NCI-H446 treated with DMSO at 0.1 percent for 48 hours (cell line): ENCODE results near the gene CRYBA2.

ENCODE experiments used
- DNase-seq: peaks from one replicate; lab custom pipeline; 2025; lab: John Stamatoyannopoulos, UW

CRYBA2 gene

DNA sequence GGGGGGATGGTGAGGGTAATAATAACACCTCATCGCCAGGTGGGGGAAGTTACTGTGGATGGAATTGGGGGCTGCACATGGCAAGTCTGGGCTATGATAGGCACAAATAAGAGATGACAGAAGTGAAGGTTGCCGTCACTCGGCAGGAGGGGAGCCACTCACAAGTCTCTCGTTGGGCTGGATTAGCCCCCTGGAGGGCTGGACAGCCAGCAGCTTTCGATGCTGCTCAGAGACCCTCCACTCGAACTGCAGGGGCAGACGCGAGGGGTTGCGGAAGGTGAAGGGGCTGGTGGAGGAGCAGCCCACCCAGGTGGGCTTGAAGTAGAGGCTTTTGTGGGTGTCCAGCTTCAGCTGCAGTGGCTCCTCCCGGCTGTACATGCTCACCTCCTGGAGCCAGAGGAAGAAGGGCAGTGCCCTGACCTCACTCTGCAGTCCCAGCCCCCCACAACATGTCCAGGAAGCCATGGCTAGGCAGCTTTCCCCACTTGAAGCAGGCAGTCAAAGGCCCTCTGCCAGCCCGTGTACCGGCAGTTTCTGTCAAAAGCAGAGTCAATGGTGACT is 29.9 kb upstream of the CRYBA2 start:
- no peak for DNase-seq

DNA sequence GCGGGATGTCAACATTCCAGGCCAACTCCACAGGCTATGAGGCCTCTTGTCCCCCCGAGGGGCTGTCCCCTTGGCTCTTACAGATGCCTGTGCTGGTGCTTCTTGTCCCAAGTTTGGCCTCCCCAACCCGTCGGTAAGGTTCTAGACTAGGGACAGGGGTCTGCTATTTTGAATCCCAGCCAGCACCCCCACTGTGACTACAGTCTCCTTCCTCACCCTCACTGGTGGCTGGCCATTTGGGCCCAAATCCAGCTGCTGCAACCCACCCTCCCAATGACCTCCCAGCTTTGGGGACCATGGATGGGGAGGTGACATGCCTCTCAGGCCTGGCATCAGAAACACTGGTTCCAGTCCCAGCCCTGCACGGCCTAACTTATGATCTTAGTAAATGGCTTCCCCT is 29.4 kb upstream of the CRYBA2 start:
- DNase-seq: no peak

- no peak for DNase-seq
These were observed 28.8 kb upstream of the CRYBA2 start for GRCh38 chr2:219022041-219022440.

DNA sequence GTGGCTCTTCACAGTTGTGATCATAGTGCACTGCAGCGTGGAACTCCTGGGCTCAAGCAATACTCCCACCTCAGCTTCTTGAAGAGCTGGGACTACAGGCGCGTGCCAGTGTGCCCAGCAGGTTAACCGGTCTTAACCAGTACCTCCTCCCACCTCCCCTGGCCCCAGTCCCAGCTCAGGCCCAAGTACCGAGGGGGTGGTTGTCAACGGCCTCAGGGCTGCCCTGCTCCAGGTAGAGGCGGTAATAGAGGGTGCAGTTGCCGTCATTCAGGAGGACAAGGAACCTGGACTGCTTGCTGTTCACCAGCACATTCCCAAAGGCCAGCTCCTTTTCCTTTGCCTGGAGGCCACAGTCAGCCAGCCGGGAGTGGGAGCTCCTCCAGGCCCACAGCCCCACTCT is 28.4 kb upstream of the CRYBA2 start:
- no peak for DNase-seq

DNA sequence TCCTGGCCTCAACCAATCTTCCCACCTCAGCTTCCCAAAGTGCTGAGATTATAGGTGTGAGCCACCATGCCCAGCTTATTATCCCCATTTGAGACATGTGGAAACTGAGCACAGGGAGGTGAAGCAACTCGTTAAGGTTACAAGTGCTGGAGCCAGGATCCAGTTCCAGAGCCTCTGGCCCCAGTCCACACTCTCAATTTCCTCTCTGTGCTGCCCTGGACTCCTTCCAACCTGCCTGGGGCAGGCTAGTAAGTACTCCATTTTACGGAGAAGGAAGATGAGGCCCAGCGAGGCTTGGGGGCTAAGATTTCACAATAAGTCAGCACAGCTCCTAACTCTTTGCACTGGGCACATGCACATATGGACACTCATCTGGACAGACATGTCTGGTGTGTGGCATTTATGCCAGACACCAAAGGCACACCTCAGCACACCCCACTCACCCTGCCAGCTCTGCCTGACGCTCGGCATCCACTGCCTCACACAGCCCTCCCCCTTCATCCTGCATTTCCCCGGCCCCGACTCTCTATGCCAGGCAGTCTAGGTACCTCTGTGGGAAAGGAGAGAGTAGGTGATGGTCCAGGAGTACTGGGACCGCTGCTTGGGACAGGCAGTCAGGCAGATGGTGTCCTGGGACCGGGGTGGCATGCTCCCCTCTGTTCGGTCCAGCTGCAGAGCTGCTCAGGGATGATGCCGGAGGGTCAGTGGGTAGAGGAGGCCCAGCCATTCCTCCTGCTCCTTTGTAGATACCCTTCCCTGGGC is 27.6 kb upstream of the CRYBA2 start:
- DNase-seq: peak; percentile 56

DNA sequence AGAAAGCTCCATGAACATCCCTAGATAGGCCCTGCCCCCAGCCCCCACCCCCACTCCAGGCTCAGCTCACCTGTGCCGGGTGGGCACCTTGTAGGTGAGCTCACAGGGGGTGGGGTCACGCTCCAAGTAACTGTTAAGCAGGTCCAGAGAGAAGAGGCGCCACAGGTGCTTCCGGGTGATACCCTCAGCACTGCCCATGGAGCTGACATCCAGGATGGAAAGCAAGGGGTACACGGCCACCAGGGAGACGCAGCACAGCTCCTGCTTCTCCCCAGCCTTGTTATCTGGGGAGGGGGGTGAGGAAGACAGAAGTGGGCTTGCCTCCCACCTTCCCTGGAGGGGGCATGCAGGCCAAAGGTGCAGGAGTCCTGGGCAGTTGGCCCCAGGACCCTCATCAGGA is 26.2 kb upstream of the CRYBA2 start:
- DNase-seq: no peak

DNA sequence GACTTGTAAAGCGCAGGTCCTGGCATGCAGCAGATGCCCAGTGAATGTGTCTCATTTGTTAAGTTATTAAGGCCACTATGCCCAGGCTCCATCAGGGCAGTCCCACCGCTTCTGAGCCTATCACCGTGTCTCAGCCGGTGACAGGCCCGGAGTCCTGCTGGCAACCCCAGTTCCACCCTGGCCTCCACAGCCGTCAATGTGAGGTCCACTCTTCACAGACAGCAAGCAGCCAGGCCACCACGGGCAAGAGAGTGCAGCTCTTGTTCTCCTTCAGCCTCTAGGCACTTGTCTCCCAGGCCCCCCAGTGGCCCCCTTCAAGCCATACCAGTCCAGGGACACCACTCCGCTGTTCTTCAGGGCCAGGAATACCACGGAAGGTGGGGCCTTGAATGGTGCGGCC is 25.5 kb upstream of the CRYBA2 start:
- no peak for DNase-seq

DNA sequence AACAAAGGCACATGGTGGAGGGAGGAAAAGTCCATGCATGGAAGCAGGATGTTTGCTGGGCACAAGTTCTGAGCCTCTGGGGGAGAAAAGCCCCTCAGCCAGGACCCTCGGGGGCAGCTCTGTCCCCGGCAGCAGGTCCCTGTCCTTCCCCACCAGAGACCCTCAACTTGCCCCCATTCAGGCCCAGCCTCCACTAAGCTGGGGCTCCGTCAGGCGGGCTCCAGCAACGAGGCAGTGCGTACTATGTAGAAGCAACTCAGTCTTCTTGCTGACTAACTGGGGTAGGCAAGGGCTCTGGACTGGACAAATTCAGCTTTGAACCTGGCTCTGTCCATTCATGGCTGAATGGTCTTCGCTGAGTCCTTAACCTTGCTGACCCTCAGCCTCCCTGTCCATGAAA is 25.1 kb upstream of the CRYBA2 start:
- DNase-seq: no peak

- DNase-seq: peak; percentile 88
These were observed 24.1 kb upstream of the CRYBA2 start for GRCh38 chr2:219017201-219017931.

GRCh38 chr2:219016721-219017120 is 23.5 kb upstream of the CRYBA2 start:
- DNase-seq: no peak

- DNase-seq: no peak
These were observed 17.7 kb upstream of the CRYBA2 start for GRCh38 chr2:219010873-219011272.

DNA sequence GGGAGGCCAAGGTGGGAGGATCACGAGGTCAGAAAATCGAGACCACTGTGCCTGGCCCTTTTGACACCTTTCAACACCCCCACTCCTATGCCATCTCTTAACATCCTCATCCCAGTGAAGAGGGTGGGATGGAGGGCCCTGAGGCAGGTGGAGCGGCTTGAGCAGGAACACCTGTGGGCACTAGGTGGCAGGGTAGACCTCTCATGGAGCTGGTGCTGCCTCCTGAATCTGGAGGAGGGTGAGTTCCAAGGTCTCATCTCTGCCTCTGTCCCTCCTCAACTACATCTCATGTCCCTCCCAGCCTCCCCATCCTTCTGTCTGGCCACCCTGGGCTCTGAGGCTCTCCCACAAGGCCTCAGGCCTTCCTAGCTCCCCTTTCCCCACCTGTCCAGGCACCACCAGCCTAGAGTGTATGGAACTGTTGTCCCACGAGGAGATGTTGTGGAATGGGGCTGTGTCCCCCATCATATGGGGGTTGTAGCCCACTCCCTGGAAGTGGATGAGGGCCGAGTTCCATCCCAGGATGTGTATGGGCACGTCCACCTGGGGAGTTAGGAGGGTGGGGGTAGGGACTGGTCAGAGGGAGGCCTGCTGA is 17.0 kb upstream of the CRYBA2 start:
- DNase-seq: no peak

DNA sequence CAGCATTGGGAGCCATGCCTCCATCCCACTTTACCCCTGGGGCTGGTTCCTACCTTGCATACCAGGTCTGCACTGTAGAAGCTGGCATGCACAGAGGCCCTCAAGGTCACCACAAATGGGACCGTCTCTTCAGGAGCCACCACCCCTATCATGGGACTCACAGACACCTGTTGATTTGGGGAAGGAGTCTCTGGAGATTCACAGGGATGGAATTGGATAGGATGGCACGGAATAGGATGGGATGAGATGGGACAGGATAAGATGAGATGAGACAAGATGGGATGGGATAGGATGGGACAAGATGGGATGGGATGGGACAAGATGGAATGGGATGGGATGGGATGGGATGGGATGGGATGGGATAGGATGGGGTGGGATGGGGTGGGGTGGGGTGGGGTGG is 16.1 kb upstream of the CRYBA2 start:
- DNase-seq: no peak

DNA sequence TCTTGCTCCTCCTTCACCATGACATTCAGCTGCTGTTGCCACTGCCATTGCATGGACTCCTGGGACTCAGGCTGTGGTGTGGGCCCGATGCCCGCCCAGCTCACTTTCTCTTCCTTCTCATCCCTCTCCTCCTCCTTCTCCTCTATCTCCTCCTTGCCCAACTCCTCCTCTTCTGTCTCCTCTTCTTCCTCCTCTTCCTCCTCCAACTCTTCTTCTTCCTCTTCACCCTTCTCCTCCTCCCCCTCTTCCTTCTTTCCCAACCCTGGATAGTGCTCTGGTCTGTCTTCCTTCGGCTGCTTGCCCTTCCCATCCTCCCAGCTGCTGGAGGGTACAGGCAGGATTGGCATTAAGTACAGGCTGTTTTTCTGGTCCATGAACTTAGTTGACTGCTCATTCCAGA is 10.8 kb upstream of the CRYBA2 start:
- no peak for DNase-seq

DNA sequence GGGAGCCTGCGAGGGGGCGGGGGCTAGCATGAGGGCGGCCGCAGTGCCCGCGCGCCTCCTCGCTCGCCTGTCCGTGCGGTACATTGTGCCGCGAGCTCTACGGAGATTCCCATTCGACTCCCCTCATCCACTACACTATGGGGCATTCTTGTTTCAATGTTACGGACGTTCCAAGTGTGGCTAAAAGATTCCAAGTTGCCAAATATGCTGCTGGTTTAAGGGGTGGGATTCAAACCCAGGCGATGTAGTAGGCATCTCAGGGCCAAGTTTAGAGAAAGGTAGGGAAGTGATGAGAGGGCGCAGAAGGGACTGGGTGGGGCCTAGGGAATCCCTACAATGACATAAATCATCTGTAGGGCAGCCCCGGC is 10.0 kb upstream of the CRYBA2 start:
- no peak for DNase-seq

- DNase-seq: no peak
These were observed 9.4 kb upstream of the CRYBA2 start for GRCh38 chr2:219002395-219003266.

- no peak for DNase-seq
These were observed 8.6 kb upstream of the CRYBA2 start for GRCh38 chr2:219001577-219002394.

- DNase-seq: no peak
These were observed 7.9 kb upstream of the CRYBA2 start for GRCh38 chr2:219001100-219001576.

DNA sequence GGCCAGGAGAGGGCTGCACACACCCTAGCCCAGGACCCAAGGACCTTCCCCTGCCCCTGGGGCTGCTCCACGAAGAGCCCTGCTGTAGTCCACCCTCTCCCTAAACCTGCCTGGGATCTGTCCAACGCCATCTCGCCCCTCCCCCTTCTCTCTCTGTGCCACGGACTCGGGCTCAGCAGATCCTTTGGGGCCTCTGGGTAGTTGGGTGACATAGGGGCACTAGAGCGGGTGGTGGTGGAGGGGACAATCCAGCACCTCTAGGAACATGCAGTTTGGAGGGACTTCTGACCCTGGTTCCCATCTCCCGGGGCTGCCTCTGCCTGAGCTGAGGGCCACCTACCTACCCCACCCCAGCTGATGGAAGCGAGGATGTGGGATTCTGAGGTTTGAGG is 7.3 kb upstream of the CRYBA2 start:
- DNase-seq: no peak

DNA sequence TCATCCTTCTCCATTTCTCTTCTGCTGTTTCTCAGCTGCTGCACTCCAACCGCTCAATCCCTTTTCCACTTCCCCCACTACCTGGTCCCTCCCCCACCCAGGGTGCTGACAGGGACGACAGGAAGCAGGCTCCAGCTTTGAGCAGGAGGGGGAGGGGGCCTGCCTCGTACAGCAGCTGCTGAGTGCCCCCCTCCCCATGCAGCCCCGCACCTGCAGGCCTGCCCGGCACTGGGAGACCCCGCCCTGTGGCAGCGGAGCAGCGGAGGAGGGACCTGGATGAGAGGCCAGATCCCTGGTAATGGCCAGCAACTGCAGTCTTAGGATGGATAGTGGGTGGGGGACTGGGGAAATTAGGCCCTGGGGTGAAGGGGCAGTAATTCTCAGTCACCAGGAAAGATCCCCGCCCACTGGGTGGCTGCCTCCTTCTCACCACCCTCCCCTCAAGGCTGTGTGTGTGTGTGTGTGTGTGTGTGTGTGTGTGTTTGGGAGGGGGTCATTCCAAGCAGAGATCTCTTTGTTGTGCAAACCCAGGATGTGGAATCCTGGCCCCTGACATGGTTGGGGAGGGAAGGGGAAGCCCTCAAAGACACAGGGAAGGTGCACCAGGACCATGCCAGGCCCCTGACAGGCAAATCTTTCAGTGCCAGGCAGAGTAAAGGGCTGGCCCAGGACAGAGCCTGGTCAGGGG is 6.8 kb upstream of the CRYBA2 start:
- DNase-seq: no peak
